DMS 273 (cell line): ENCODE data around the gene FCHSD2.
A peak's percentile ranks its signal among the peaks of the same experiment; 100 is the strongest.

Experiments used
- DNase-seq: peaks from one replicate; lab custom pipeline; 2025; ENCODE audit not compliant: unreplicated experiment; lab: John Stamatoyannopoulos, UW

Gene FCHSD2

DNA sequence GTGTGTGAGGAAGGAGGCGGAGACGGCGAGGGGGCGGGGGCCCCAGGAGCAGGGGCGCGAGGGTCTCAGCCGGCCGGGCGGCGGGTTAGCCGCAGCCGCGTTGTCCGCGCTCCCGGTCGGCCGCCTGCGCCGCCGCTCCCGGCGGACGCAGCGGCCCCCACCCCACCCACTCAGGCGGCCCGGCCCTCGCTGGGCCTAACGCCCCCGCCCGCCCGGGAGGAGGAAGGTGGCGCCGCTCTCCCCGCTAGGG, at the start of gene FCHSD2:
TSS of gene FCHSD2 (minus strand) at position 191 of the 250 bp plus-strand sequence. CDS start 441 bp downstream, outside the sequence.
- DNase-seq = no peak

DNA sequence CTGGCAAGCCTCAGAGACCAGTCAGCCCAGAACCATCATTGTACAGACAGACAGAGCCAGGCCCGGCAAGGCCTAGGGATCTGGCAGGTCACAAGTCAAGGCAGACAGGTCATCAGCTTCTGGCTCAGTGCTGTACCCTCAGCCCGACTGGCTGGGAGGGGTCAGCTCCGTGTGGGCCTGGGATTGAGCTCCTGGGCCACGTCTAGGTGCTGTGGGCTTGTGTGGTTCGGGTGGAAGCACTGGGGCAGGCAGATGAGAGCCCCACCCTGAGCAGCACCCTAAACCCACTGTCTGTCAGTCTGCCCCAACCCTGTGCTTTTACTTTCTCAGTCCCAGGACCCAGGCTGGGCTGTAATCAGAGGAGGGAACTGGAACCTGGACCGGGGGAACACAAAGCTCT, 49.0 kb upstream of the FCHSD2 start:
- DNase-seq = no peak

DNA sequence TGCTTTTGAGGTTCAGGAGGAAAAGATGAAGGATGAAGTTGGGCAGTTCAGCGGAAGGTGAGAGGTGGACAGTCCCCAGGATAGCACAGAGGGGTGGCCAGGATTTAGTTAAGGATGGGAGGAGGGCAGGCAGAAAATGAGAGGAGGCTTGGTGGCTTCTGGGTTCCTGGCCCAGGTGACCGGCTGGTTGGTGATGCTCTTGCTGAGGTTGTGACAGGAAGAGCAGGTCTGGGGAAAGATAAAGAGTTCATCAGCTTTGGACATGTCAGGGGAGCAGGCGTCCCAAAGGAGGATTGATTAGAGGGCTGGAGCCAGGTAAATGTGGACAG, 48.4 kb upstream of the FCHSD2 start:
- no peak for DNase-seq

DNA sequence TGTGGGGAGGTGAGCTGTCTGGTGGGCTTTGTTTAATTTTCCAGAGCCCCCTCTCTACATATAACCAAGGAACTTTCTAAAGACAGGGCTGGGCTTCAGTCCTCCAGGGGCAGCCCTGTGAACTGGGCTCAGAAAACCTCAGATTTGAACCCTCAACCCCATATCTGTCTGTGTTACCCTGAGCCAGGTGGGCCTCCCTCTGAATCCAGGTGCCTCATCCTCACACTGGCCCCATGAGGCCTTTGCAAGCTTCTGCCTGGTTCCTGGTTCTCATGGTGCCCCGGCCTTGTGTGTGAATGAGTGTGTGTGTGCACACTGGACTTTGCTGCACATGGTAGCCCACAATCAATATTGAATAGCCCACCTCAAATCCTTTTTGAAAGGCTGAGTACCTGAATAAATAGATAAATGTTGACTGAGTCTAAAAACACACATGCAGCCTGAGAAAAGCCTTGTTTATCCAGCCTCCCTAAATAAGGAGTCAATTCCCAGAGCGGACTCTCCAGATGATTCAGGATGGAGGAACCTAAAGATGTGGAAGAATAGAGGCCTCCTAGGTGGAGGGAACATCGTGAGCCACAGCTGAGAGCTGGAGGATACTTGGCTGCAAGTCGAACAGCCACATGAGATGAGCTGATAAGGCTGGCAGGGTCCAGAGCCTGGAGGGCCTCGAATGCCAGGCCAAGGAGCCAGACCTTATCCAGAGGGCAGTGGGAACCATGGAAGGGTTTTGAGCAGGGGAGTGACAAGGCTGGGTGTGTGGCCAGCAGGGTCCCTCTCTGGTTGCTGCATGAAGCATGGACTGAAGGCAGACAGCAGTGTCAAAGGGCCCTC, 47.8 kb upstream of the FCHSD2 start:
- no peak for DNase-seq

DNA sequence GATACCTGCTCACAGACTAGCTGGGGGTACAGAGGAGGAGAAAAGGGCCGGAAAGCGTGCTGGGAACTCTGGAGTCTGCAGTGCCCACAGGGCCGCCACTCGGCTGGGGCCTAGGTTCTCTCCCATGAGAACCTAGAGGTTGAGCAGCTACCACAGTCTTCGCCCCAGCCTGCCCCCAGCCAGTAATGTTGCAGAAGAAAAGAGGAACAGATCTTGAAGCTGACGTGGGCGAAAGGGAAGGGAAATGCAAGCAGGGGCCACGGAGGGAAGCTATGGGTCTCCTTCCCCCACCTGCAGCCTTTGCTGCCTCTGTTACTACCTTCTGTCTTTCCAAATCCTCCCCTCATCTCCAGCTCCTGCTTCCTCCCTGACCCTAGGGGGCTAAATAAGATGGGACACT, 47.2 kb upstream of the FCHSD2 start:
- DNase-seq = no peak

DNA sequence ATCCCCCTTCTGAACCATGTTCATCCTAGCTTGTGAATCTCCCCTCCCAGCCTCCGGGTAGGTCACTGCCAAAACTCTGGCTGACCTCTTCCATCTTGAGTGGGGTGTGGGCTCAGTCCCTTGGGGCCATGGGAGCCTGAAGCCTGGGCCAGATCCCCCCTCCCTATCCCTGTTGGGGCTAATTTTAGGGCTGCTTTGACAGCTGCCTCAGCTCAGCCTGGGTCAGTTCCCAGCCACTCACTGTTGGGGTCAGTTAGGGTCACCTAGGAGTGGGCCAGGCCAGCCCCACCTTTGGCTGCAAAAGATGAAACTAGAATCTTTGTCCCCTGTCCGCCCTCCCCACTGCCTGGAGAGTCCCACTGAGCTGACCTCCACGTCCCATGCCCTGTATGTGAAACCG, 46.2 kb upstream of the FCHSD2 start:
- no peak for DNase-seq

DNA sequence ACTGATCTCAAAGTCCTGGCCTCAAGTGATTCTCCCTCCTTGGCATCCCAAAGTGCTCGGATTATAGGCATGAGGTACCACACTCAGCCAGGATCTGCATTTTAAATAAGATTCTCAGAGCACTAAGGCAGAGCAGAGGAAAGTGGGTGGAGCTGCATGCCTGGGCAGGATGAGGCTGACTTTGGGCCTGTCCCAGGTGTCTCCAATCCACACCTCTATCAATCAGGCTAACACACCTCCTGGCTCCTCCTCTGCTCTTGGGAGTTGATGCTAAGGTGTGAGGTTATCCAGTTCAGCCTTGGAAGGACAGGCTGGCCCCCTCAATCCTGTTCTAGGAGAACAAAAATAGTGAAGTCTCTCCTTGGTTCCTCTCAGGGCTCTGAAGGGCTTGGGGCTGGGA, 45.7 kb upstream of the FCHSD2 start:
- DNase-seq = no peak

DNA sequence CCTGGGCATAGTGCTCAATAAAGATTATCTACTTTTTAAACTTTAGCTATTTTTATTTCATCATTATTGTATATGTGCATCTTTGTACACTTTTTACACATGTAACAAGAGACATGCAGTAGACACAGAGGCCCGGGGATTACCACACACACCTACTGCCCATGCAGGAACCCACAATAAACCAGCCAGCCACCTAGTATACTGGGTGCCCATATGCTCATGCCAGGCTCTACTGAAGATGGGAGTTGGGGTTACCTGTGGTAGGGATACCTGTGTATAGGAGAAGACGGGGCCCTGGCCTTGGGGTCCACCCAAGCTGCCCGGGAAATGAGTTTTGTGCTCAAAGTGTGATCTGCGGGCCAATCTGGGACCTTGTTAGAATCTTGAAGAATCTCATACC, 44.8 kb upstream of the FCHSD2 start:
- DNase-seq = no peak

DNA sequence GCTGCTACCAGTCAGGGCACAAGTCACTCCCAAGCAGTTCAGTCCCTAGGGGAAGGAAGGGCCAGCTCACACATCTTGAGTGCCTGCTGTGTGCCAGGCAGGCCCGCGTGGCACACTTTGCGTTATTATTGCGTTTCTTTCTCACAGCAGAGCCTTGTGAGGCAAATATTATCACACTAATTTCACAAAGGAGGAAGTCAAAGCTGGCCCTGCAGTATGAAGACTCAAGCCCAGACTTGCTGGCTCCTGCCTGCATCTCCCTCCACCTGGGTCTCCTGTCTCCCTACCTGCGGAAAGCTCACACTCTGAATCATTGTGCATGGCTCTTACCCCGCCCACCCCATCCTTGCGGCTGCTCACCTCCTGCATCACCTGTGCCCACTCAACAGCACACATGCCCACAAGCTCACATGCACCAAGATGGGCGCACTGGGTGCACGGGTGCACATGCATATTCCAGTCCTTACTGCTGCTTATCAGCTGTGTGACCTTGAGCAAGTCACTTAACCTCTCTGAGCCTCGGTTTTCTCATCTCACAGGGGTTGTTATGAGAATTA, 44.3 kb upstream of the FCHSD2 start:
- no peak for DNase-seq

DNA sequence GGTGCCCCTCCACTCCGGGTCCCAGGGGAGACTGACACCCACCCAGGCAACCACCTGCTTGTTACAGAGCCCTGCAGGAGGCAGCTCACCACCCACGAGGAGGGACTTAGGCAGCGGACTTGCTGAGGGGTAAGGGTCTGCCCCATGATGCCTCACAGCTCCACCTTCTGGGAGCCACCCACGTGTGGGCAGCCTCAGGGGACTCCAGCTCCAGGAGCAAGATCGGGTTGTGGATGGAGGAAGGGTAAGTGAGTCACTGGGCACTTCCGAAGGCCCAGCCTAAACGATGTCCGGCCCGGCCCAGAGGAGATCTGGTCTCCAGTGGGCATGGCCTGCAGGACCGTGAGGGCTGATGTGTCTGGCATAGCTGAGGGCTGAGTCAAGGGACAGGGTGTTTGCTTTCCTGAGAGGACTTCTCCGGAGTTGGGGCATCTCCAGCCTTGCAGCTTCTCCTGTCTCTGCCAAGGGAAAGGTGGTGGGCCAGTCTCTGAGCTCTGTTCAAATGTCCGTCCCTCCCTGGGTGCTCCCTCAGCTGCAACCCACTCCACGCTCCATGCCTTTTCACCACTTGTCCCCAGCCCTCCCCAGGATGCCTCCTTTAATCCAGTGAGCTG, 43.7 kb upstream of the FCHSD2 start:
- DNase-seq = no peak

DNA sequence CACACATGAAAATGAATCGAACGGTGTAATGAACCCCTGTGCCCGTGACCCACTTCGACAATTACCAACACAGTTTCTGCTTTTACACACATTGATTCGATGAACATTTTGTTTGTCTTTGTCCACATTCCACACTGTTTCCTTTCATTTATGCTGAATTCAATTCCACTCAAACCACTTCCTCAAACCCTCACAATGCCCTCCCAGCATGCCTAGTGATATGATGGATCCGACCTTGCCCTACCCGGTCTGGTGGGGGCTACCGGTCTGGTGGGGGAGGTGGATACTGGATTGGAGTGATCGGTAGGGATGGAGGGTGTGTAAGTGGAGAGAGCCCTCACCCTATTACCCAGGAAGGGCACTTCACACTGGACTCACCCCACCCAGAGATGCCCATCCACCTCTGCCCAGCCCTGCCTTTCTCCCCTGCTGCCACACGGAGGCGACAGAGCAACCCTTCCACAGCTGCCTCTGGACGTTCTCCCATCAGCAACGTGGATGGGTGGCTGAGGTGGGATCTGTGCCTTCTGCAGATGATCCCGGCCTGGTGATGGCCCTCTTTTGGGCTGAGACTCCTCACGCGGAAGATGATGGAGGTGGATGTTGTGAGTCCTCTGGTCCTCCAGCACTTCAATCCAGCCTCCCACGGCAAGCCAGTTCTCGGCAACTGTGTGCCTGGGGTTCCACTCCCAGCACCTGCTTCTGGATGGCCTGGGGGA, 43.0 kb upstream of the FCHSD2 start:
- peak; percentile 79 for DNase-seq

DNA sequence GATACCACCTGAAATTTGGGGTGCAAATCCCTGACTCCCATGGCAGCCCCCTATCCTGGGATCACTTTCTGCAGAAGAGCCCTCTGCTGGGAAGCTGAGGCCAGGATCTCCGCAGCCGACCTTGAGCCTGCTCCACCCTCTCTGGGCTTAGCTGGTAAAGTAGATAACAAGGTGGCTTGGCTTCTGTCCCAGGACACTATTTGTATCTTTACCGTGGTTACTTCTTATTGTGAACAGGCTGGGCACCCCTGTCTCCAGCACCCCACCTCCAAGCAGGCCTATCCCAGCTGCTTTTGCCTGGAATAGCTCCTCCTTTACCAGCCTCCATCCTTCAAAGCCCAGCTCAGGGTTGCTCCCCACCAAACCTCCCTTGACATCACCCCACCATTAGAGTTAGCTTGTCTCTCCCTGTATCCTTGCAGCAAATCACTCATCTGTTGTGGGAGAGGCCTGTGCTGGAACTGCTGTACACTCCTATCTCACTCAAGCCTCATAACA, 40.8 kb upstream of the FCHSD2 start:
- no peak for DNase-seq

DNA sequence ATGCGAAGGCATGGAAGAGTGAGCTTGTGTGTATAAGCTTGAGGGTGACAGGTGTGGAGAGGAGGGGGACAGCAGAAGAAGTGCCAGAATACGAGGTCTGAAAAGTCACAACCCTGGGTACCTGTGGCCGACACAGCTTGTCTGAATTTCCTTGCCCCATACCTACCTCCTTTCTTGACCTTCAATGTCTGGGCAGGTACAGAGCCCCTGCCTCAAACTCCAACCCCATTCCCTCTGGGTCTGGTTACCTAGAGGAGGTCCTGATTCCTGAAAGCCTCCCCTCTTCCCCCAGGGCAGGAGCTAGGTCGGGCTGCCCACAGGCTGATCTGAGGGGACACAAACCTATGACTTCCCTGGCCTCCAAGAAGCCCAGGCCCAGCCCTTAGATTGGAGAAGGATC, 36.6 kb upstream of the FCHSD2 start:
- DNase-seq = no peak

DNA sequence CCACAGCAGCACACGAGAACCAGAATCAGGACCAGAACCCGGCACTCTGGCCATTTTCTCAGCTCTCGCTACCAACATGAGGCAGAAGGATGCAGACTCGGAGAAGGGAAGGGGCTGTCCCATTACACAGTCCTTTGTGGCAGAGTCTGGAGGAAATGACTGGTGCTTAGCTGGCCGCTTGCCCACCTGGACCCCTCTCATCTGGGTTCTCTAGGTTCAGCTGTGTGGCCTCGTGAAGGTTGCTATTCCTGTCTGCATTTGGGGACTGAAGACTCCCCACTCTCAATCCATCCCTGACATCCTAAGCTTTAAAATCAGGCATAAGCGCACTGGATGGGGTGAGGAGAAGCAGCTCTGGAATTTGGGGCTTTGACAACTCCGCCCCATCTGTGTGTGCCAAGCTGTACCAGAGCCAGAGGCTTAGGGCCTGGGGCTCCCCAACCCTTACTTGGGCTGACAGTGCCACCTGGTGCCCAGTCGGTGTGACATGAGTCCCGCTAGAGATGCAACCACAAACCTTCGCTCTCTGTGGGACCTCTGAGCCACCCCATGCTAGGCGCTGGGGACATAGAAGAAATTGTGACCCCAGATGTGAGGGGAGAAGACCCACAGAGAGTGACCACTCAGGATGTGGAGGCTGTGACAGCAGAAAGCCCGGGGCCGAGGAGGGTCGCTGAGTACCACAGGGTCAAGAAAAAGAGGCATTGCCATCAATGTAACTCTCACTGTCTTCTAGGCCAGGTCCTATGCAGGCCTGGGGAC, 35.8 kb upstream of the FCHSD2 start:
- peak; percentile 86 for DNase-seq

DNA sequence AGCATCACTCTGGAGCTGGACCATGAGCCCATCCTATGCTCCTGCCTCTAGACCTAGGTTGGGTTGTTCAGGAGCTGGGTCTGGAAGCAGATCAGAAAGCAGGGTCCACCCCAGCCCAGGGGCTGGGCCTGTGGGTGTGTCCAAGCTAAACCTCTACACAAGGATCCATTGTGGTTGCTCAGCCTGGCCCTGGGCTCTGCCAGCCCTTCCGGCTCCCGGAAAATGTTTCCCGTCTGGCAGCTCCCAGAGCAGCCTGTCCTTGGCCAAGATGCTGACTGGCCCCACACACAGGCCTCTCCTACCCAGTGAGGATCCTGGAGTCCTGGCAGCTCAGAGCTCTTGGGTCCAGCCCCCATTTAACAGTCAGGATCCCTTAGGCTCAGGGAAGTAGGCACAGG, 35.3 kb upstream of the FCHSD2 start:
- no peak for DNase-seq

DNA sequence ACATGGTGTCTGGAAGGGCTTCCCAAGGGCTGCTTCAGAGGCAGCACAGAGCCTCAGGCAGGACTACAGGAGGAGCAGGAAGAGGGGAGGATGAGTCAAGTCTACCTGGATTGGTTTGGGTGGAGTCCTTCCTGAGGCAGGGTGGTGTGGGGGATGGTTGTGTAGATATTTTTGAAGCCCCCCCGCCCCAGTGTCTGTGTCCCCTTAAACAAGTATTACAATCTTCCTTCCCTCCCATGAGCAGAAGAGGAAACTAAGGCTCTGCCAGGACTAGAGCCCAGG, 34.7 kb upstream of the FCHSD2 start:
- no peak for DNase-seq

DNA sequence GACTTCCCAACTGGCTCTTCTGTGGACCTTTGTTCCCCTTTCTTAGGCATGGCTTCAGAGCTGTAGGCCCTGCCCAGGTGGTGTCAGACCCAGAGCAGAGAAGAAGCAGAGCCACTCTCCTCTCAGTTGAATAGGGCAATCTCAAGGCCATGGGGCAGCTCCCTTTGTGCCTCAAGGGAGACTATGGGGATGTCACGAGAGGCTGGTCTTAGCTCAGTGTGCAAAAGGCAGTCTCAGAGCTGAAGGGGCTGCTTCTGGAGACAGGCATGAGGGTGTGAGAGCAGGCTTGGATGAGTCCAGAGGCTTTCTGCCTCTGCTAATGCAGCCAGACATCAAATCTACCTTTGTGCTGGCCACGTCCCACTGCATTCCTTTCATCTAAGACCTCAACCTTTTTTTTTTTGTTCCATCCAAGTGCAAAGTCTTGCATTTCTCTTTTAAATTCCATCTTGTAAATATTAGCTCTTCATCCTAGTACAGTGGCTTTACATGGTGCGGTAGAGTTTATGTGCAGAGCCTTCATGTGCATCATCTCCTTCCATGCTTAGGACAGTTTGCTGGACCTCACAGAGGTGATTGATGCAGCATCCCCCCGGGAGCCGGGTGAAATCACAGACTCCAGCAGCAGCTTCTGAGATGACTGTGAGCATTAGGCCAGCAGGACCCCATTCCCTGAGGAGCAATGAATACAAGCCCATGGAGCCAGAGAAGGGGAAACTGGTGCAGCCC, 34.2 kb upstream of the FCHSD2 start:
- no peak for DNase-seq

DNA sequence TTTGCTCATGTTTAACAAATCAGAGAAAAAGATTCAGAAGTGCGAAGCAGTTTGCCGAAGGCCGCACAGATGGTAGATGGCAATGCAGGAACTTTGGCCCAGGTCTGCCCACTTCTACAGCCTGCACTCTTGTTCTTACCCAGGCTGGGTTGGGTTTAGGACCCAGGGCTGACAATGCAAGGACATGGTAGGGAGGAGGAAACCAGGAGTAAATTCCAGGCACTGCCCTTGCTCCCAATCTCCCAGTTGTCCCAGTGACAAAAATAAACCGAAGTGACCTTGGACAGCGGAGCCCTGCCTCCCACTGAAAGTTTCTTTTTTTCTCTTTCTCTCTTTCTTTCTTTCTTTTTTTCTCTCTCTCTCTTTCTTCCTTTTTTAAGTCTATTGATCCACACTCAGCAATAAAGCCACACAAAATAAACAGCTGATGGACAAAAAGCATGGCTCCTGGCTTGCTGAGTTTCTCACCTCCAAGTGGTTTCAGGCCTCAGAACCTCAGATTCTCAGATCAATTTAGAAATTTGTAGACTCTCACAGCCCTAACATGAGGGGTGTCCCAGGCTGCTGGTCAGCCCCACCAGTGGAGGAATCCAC, 33.5 kb upstream of the FCHSD2 start:
- DNase-seq = no peak

DNA sequence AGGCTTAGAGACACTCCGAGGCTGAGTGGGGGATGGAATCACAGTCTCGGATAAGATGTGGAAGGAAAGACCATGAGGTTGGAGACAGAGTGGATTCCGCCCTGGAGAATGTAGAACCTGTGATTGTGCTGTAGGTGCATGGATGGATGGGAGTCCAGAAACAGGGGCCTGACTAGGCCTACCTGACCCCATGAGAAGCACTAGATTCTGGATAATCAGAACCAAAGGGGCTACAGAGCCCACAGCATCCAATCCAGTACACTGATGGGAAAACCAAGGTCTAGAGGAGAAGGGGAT, 32.3 kb upstream of the FCHSD2 start:
- DNase-seq = no peak

DNA sequence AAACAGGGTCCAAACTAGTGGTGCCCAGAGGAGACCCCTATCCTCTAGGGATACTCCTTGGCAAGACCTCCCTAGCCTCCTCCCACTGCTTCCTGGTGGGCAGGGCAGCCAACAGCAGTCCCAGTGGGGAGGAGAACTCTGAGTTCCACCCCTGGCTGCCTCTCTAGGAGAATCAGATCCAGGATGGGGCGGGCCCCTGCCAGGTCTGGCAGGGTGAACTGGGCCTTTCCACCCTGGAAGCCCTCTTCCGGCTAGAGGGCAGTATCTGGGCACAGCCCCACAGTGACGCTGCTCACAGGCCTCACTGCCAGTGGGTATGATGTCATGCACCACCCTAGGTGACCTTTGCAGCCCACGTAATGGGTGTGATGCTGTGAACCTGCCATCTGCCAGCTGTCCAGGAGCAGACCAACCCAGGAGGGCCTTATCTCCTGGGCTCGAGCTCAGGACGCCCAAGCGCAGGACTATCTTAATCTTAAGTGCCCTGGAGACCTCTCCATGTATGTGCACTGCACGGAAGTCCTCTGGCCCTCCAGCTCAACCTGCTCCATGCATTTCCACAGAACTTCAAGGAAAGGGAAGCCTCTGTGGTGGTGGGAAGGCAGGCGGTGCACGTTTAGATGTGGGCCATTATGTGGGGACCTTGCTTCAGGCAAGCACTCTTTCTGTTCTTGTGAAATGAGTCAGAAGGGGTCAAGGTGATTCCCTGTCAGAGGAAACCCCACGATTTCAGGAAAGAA, 31.8 kb upstream of the FCHSD2 start:
- DNase-seq = no peak
